Keratinocyte (primary cell): Measurements from ENCODE around the gene NHERF2.

ENCODE experiments used
- CTCF ChIP-seq, 3 experiments: IDR thresholded peaks in 1 of 3; conservative IDR thresholded peaks in 1 of 3; optimal IDR thresholded peaks in 1 of 3; 2 replicates in 2 of 3; 3 replicates in 1 of 3; pipeline versions ENCODE3 to v1.5.1; 2011; ENCODE audit warnings: low read length in 3 of 3, mild to moderate bottlenecking in 3 of 3, moderate library complexity in 2 of 3, control low read depth in 1 of 3, inconsistent platforms in 1 of 3; ENCODE audit not compliant: insufficient read depth in 2 of 3; ENCODE audit errors: extremely low read depth in 1 of 3
- EZH2 ChIP-seq: IDR thresholded peaks from one replicate; pipeline ENCODE4 v1.6.1; 2012; ENCODE audit warnings: inconsistent platforms, mild to moderate bottlenecking, low read length, moderate library complexity

DNA sequence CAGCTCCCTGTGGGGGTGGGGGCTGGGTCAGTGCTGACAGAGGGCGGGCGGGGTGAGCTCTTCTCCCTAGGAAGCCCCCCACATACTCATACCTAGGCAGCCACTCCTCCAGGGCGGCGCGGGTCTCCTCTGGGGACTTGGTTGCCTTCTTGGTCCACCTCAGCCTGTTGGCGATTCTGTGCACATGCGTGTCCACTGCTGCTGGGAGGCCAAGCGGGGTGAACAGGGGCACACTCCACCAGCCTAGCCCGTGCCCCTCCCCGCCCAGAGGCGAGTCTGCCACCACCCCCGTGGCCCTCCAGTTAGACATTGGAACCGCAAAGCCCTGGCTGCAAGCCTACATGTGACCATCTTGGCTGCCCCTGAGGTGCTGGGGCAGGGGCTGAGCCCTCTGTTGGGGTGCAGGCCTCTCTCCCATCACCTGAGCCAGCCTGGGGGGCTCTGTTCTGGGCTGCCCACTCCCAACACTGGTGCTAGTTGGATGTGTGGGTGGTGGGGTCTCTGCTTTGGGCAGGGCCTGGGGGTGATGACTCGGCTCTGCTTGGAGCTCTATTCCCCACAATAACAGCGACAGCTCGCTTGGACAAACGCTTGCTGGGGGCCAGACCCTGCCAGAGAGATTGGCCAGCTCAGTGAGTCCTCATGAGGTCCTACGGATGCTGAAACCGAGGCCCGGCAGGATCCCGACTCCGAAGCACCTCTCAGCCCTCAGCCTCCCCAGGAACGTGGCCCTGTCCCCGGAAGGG, 13.5 kb downstream of the NHERF2 start:
- TF ChIP-seq CTCF (optimal IDR thresholded peaks at IDR 0.05 in 1 of 3, IDR thresholded peaks at IDR 0.05 in 1 of 3, conservative IDR thresholded peaks at IDR 0.05 in 1 of 3; ENCODE audit: extremely low read depth in 1 of 3, insufficient read depth in 2 of 3, low read length in 3 of 3) (no peak), EZH2 (no peak)
